GM18526 (cell line): ENCODE measurements around the gene BANF2.

ENCODE experiments used
- POLR2A ChIP-seq: IDR thresholded peaks from 3 replicates; pipeline ENCODE4 v1.6.1; 2011; ENCODE audit not compliant: insufficient read length; ENCODE audit errors: extremely low read depth

Gene BANF2

GRCh38 chr20:17749978-17750721 is 50.4 kb downstream of the BANF2 start:
- TF ChIP-seq POLR2A = no peak

- no peak for TF ChIP-seq POLR2A
Measured at GRCh38 chr20:17750722-17751045, 50.9 kb downstream of the BANF2 start.

GRCh38 chr20:17751640-17752039 is 51.9 kb downstream of the BANF2 start:
- TF ChIP-seq POLR2A = no peak

DNA sequence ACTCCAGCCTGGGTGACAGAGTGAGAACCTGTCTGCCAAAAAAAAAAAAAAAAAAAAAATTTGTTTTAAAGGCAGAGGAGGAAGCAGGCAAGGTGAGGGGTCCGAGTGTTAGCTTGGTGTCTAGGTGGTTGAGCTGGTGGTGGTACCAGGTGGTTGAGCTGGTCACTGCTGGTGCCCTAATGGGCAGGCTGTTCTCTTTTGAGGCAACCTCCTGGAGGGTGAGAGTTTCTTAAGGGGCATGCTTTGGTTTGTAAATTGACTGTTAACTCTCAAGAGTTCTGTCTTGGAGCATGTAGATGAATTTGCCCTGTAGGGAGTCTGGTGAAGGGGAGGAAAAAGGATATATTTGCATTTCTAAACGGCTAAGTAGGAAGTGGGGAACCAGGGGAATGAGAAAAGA is 52.7 kb downstream of the BANF2 start:
- no peak for TF ChIP-seq POLR2A

DNA sequence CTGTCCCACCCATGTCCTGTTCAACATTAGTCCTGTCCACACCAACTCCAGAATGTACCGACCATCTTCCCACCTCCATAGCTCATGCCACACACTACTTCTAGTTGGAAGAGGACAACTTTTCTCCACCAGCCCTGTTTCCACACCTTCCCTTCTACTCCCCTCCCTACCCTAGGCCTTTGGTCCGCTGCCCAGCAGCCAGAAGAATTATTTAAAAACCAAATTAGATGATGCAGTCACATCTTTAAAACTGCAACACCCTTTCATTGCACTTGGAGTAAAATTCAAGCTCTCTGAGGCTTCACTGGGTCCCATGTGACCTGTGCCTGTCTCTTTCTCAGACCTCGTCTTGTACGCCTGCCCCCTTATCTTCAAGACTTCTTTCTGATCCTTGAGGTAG is 53.8 kb downstream of the BANF2 start:
- TF ChIP-seq POLR2A = no peak

GRCh38 chr20:17756529-17756928 is 56.8 kb downstream of the BANF2 start:
- TF ChIP-seq POLR2A = no peak

- TF ChIP-seq POLR2A = no peak
Measured at GRCh38 chr20:17757496-17757895, 57.7 kb downstream of the BANF2 start.

DNA sequence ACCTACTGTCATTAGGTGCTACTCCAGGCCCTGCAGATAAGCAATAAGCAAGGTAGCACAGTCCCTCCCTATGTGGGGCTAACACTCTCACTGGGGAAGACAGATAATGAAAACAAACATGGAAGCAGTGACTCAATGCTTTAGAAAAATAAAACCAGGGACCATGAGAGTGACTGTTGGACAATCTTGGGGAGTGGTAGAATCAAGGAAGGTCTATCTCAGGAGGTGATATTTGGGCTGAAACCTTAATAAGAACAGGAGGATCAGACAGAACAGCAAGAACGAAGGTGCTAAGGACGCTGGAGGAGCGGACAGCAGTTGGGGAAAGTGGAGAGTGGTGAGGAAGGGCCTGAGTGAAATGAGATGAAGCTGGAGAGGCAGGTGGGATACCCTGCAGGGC is 58.2 kb downstream of the BANF2 start:
- no peak for TF ChIP-seq POLR2A

GRCh38 chr20:17758512-17758911 is 58.7 kb downstream of the BANF2 start:
- no peak for TF ChIP-seq POLR2A

GRCh38 chr20:17759449-17759848 is 59.7 kb downstream of the BANF2 start:
- TF ChIP-seq POLR2A = no peak

DNA sequence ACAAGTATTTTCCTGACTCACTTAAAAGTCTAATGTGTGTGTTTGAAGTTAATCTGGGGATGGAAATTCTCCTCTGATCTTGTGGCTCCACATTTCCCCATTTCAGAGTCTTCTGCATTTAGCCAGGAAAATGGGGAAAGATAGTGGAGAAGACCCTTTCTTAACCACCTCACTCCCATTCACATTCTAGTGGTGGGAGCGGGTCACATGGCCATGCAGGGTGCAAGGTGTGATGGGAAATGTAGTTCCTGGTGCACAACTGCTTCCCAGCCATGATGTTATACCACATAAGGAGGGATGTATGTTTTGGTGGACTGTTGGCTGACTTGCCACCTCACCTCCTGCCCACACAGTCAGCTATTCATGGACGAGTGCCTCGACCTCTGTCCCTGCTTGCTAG is 61.8 kb downstream of the BANF2 start:
- TF ChIP-seq POLR2A = no peak

- TF ChIP-seq POLR2A = no peak
Measured at GRCh38 chr20:17762243-17762872, 62.6 kb downstream of the BANF2 start.

DNA sequence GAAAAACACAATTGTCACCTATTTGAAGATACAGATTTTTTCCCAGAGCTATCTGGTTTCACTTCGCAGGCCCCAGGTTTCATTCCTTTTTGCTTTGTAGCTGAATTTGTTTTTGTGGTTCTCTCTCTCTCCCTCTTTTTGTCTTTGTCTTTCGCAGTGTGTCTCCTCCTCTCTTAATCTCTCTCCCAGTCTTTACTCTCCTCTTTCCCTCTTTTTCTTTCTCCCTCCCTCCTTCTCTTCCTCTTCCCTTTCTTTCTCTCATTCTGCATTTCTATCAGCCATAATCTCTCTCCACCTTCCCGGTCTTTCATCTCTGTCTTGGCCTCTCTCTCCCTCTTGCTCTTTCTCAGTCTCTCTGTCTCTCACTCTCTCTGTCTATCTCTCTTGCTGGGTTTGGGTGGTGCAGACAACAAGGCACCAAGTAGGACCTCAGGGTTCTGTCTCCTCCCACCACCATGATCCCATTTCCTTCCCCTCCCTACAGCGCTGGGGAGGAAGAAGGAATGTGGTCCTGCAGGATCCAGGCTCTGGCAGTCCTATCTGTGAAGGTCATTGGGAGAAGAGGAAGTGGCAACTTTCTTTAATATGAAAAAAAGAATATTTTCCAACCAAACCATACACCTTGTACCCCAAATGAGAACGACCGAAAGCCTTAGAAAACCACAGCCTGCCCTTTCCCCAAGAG is 63.2 kb downstream of the BANF2 start:
- TF ChIP-seq POLR2A = no peak

GRCh38 chr20:17765017-17765416 is 65.3 kb downstream of the BANF2 start:
- TF ChIP-seq POLR2A = no peak

GRCh38 chr20:17765584-17765983 is 65.8 kb downstream of the BANF2 start:
- no peak for TF ChIP-seq POLR2A

- no peak for TF ChIP-seq POLR2A
Measured at GRCh38 chr20:17766226-17766625, 66.5 kb downstream of the BANF2 start.

GRCh38 chr20:17767624-17768023 is 67.9 kb downstream of the BANF2 start:
- TF ChIP-seq POLR2A = no peak

GRCh38 chr20:17768271-17768670 is 68.5 kb downstream of the BANF2 start:
- no peak for TF ChIP-seq POLR2A
